Fibroblast of pulmonary artery (primary cell): ENCODE data around the gene LONP1.
"Not testable (repeated sequence)": the region's sequence is repeated elsewhere in the genome, so short reads cannot be mapped to it uniquely, and the experiment has no call there.

Experiments
- DNase-seq: peaks from one replicate; pipeline ENCODE4 v3.0.0-alpha.2; 2010; ENCODE audit warnings: low read depth
- H3K4me3 ChIP-seq: replicated peaks from 2 replicates; pipeline ENCODE4 v1.5.1; 2011; ENCODE audit warnings: low read depth, mild to moderate bottlenecking, control low read depth, low read length, moderate library complexity
- CTCF ChIP-seq: IDR thresholded peaks from 2 replicates; pipeline ENCODE4 v1.5.1; 2011; ENCODE audit warnings: mild to moderate bottlenecking, control low read depth, low read length, inconsistent platforms; ENCODE audit errors: missing control alignments

The LONP1 gene

GRCh38 chr19:5690955-5691821 is 28.8 kb downstream of the LONP1 start:
- no peak for TF ChIP-seq CTCF
- peak overlapping the region; percentile 97 for H3K4me3 ChIP-seq
- DNase-seq, result peak; percentile 73

DNA sequence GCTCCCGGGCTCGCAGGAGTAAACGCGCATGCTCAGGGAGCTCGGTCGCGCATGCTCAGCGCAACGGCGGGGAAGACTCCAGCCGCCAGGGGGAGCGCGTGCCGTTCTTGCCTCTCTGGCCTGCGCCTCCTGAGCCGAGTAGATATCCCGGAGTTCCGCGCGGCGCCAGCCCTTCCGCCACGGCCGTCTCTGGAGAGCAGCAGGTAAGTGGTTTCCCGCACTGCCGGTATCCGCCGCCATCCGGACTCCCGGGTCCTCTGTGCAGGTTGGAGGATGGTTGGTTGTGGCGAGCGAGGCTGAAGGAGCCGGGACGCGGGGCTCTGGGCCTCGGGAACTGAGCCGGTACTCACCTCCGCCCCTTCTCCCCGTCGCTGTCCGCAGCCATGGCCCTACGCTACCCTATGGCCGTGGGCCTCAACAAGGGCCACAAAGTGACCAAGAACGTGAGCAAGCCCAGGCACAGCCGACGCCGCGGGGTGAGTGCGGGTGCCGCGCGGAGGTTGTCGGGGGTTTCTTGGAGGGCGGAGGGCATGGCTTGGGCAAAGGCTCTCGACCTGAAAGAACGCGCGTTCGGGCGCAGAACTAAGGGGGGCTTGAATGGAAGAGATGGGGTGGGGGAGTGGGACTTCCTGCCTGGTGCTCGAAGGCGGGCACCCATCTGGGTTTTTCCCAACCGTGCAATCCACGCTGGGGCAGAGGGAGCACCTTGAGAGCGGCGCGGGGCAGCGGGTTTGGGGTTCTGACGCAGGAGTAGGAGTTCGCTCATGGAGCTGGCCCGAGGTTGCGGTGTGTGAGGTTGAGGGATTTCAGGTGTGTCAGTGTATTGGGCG is 29.6 kb downstream of the LONP1 start, which contains the start of gene RPL36:
Gene RPL36 (plus strand): TSS at position 171 of the 830 bp plus-strand sequence. CDS start 213 bp downstream, at position 384.
- H3K4me3 ChIP-seq, result peak within 1 kb of the TSS; percentile 97
- DNase-seq, result peak; percentile 98
- peak; percentile 90 for TF ChIP-seq CTCF

DNA sequence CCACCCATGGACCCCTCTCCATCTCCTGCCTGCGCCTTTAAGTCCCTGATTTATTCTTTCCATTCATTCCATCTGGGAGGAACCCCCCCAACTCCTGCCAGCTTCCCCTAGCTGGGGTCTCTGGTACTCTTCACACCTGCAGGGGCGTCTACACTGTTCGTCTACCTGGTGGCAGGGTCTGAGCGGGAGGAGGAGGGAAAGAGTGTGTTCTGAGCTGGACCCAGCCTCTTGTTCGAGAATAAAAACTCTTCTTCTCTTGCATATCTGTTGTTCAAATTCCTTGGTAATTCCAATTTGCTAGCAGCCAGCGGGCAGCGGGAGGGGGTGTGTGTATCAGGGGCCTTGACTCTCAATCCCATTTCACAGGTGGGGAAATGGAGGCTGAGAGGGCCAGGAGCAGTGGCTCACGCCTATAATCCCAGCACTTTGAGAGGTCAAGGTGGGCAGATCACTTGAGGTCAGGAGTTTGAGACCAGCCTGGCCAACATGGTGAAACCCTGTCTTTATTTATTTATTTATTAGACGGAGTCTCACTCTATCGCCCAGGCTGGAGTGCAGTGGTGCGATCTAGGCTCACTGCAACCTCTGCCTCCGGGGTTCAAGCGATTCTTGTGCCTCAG is 31.6 kb downstream of the LONP1 start:
- not testable (repeated sequence) for DNase-seq, H3K4me3 ChIP-seq

GRCh38 chr19:5687360-5688198 is 32.4 kb downstream of the LONP1 start:
- H3K4me3 ChIP-seq, result peak overlapping the region; percentile 55
- no peak for DNase-seq
- no peak for TF ChIP-seq CTCF

- peak; percentile 93 for DNase-seq
- peak; percentile 68 for TF ChIP-seq CTCF
- peak overlapping the region; percentile 55 for H3K4me3 ChIP-seq
Measured at GRCh38 chr19:5686647-5687359, 33.1 kb downstream of the LONP1 start.

- TF ChIP-seq CTCF, result no peak
- DNase-seq, result no peak
- H3K4me3 ChIP-seq, result peak overlapping the region; percentile 55
Measured at GRCh38 chr19:5686326-5686646, 33.7 kb downstream of the LONP1 start.
